Urinary bladder (tissue), 2 donors: ENCODE measurements around the gene ASAH2B. TPM values are rescaled to one million over a fixed set of nuclear protein-coding genes. Genes with fewer than 3 reads are reported as not detected.

ENCODE experiments used
- polyA plus RNA-seq: library from polyadenylated mRNA; stranded (reverse); fragments of 200-250 nt; gene quantifications from one replicate; pipeline ENCODE4 v1.2.3, GENCODE V29; 2013
- total RNA-seq: library from RNA; depleted of rRNA; stranded (reverse); fragments of >200 nt; gene quantifications from one replicate; pipeline ENCODE4 v1.2.3, GENCODE V29; 2014
- donor health status: healthy.

Gene ASAH2B
- total and polyA plus RNA-seq, 2 donors = 2.1 to 5.2 TPM

Other genes with a start within 250 kb of the ASAH2B start
- 86.4 TPM for gene SGMS1, start 116.0 kb upstream of the ASAH2B start, total RNA-seq
- 21.2 TPM for gene SGMS1, start 116.0 kb upstream of the ASAH2B start, polyA plus RNA-seq
- gene A1CF, start 145.7 kb downstream of the ASAH2B start, total RNA-seq = not detected
- 0.08 TPM for gene A1CF, start 145.7 kb downstream of the ASAH2B start, polyA plus RNA-seq